Gastroesophageal sphincter (tissue), 4 donors: ENCODE results near the gene HHAT. TPM values are rescaled to one million over a fixed set of nuclear protein-coding genes. Genes with fewer than 3 reads are reported as not detected.

ENCODE experiments used
- ATAC-seq: fragments of 150-250 bp; one replicate; pipeline ENCODE4 v1.9.1; 2016; ENCODE audit warnings: mild to moderate bottlenecking, moderate library complexity
- H3K27ac ChIP-seq, 4 donors: fragments of 200-600 bp; sonication (generic) in 3 of 4; 1 replicate in 3 of 4; 2 replicates in 1 of 4; pipeline ENCODE4 v1.5.1; 2016 to 2019
- H3K27me3 ChIP-seq: fragments of 200-600 bp; sonication (generic); one replicate; pipeline ENCODE4 v1.5.1; 2019
- H3K36me3 ChIP-seq, 2 donors: fragments of 200-600 bp; sonication (generic); one replicate each; pipeline ENCODE4 v1.5.1; 2019; ENCODE audit warnings: control low read depth in 1 of 2
- H3K4me1 ChIP-seq, 3 donors: fragments of 200-600 bp; sonication (generic); 1 replicate in 2 of 3; 2 replicates in 1 of 3; pipeline ENCODE4 v1.5.1; 2016 to 2019; ENCODE audit warnings: control low read depth in 2 of 3
- H3K4me3 ChIP-seq, 2 donors: fragments of 200-600 bp; sonication (generic); one replicate each; pipeline ENCODE4 v1.5.1; 2019; ENCODE audit warnings: mild to moderate bottlenecking in 1 of 2, moderate library complexity in 1 of 2
- H3K9me3 ChIP-seq, 3 donors: fragments of 200-600 bp; sonication (generic); one replicate each; pipeline ENCODE4 v1.5.1; 2017 to 2019; ENCODE audit warnings: control low read depth in 2 of 3
- CTCF ChIP-seq, 4 experiments: fragments of 200-600 bp in 2 of 4; fragments of 450-650 bp in 2 of 4; sonication (generic) in 1 of 4; IDR thresholded peaks; one replicate each; pipeline ENCODE4 v1.5.1; 2017 to 2019; ENCODE audit warnings: antibody characterized with exemption in 4 of 4, mild to moderate bottlenecking in 2 of 4, moderate library complexity in 2 of 4
- EP300 ChIP-seq: sonication (generic); formaldehyde crosslinking; IDR thresholded peaks from one replicate; pipeline ENCODE4 v1.6.1; 2017; ENCODE audit warnings: antibody characterized with exemption, mild to moderate bottlenecking
- POLR2A ChIP-seq, 2 donors: fragments of 450-650 bp; IDR thresholded peaks; one replicate each; pipeline ENCODE4 v1.6.1; 2017; ENCODE audit warnings: antibody characterized with exemption in 2 of 2, mild to moderate bottlenecking in 2 of 2, moderate library complexity in 1 of 2
- POLR2AphosphoS5 ChIP-seq: sonication (generic); formaldehyde crosslinking; IDR thresholded peaks from one replicate; pipeline ENCODE4 v1.6.1; 2017; ENCODE audit warnings: antibody characterized with exemption
- WGBS, 2 donors: methylation state at CpG; one replicate each; pipeline ENCODE4 v1.1.5; 2018; ENCODE audit warnings: low coverage in 1 of 2; 5-methylcytosine and 5-hydroxymethylcytosine counted together
- total RNA-seq, 4 donors: library from RNA; depleted of rRNA; stranded (reverse); fragments of >200 nt; gene quantifications; one replicate each; pipeline ENCODE4 v1.1.0, GENCODE V29; 2016

Gene HHAT
- total RNA-seq, 4 donors from 2014 or later: 1.2 to 2.4 (median 1.9) TPM

- Histone ChIP-seq H3K9me3 (no peaks in the 10 kb centered on the region), H3K27me3 (no peaks in the 10 kb centered on the region), H3K36me3 (peaks cover 0 to 15% of the 10 kb centered on the region in 2 donors), H3K27ac (no peak overlapping the region), H3K4me3 (no peak overlapping the region), H3K4me1 (no peaks in the 10 kb centered on the region)
- 94 to 100% methylated on average over 3 of the region's 3 CpGs for WGBS, 2 donors
- no peak for TF ChIP-seq CTCF (IDR thresholded peaks at IDR 0.05)
- TF ChIP-seq POLR2AphosphoS5: no peak
- no peak for TF ChIP-seq POLR2A (IDR thresholded peaks at IDR 0.05)
- no peak for TF ChIP-seq EP300
- ATAC-seq: no peak
These were observed 347.8 kb downstream of the HHAT start for GRCh38 chr1:210676539-210676938.

- no peak for ATAC-seq
These were observed 348.8 kb downstream of the HHAT start for GRCh38 chr1:210677533-210677932.

GRCh38 chr1:210678306-210678705 lies 349.6 kb downstream of the HHAT start:
- H3K4me1 ChIP-seq: no peaks in the 10 kb centered on the region
- no peak for TF ChIP-seq CTCF (IDR thresholded peaks at IDR 0.05)
- no peak for TF ChIP-seq POLR2AphosphoS5
- no peak for TF ChIP-seq EP300
- no peak for TF ChIP-seq POLR2A (IDR thresholded peaks at IDR 0.05)
- H3K36me3 ChIP-seq: peaks cover 0 to 15% of the 10 kb centered on the region in 2 donors
- H3K4me3 ChIP-seq: no peak overlapping the region
- no peak overlapping the region for H3K27ac ChIP-seq
- 29 to 63% methylated on average over 3 of the region's 3 CpGs for WGBS, 2 donors
- no peaks in the 10 kb centered on the region for H3K27me3 ChIP-seq
- H3K9me3 ChIP-seq: no peaks in the 10 kb centered on the region
- no peak for ATAC-seq

More at GRCh38 chr1:210677533-210677932, 348.8 kb downstream of the HHAT start:
- Histone ChIP-seq H3K27ac (no peak overlapping the region), H3K4me1 (no peaks in the 10 kb centered on the region), H3K9me3 (no peaks in the 10 kb centered on the region), H3K4me3 (no peak overlapping the region), H3K36me3 (peaks cover 0 to 15% of the 10 kb centered on the region in 2 donors), H3K27me3 (no peaks in the 10 kb centered on the region)
- 77 to 91% methylated on average over 4 of the region's 4 CpGs for WGBS, 2 donors
- no peak for TF ChIP-seq CTCF (IDR thresholded peaks at IDR 0.05)
- no peak for TF ChIP-seq POLR2A (IDR thresholded peaks at IDR 0.05)
- TF ChIP-seq POLR2AphosphoS5: no peak
- no peak for TF ChIP-seq EP300

- Histone ChIP-seq H3K4me3 (no peak overlapping the region), H3K27ac (no peak overlapping the region), H3K9me3 (no peaks in the 10 kb centered on the region), H3K27me3 (no peaks in the 10 kb centered on the region), H3K4me1 (no peaks in the 10 kb centered on the region), H3K36me3 (peaks cover 0 to 11% of the 10 kb centered on the region in 2 donors)
- no peak for ATAC-seq
- TF ChIP-seq POLR2A (IDR thresholded peaks at IDR 0.05) (no peak), EP300 (no peak), CTCF (IDR thresholded peaks at IDR 0.05) (no peak), POLR2AphosphoS5 (no peak)
- 87 to 93% methylated on average over 5 of the region's 7 CpGs for WGBS, 2 donors
These were observed 352.5 kb downstream of the HHAT start for GRCh38 chr1:210681158-210681557.

- Histone ChIP-seq H3K4me3 (no peak overlapping the region), H3K9me3 (no peaks in the 10 kb centered on the region), H3K36me3 (peaks cover 0 to 11% of the 10 kb centered on the region in 2 donors), H3K27ac (no peak overlapping the region), H3K4me1 (no peaks in the 10 kb centered on the region), H3K27me3 (no peaks in the 10 kb centered on the region)
- TF ChIP-seq POLR2AphosphoS5 (no peak), CTCF (IDR thresholded peaks at IDR 0.05) (no peak), POLR2A (IDR thresholded peaks at IDR 0.05) (no peak), EP300 (no peak)
- ATAC-seq: no peak
- WGBS, 2 donors: 92% methylated on average over 12 of the region's 33 CpGs; no CpG with 5 or more reads in 1 of the 2 donors
These were observed 354.8 kb downstream of the HHAT start for GRCh38 chr1:210683403-210684047.
